Skeletal muscle tissue (tissue), 4 donors: Measurements from ENCODE around the gene ZMYM4. TPM values are rescaled to one million over a fixed set of nuclear protein-coding genes. Genes with fewer than 3 reads are reported as not detected.

ENCODE experiments used
- H3K27ac ChIP-seq: one replicate; pipeline ENCODE4 v1.7.0; 2013; ENCODE audit warnings: mild to moderate bottlenecking, low read depth, low read length, inconsistent platforms
- H3K27me3 ChIP-seq, 3 donors: one replicate each; pipeline ENCODE4 v1.7.0; 2013; ENCODE audit warnings: low read length in 3 of 3; ENCODE audit not compliant: control insufficient read depth in 3 of 3, insufficient read depth in 3 of 3
- H3K36me3 ChIP-seq, 3 donors: one replicate each; pipeline ENCODE4 v1.7.0; 2013; ENCODE audit warnings: low read length in 3 of 3; ENCODE audit not compliant: control insufficient read depth in 3 of 3, insufficient read depth in 3 of 3
- H3K4me1 ChIP-seq, 3 donors: one replicate each; pipeline ENCODE4 v1.7.0; 2013; ENCODE audit warnings: low read length in 3 of 3, mild to moderate bottlenecking in 3 of 3; ENCODE audit not compliant: control insufficient read depth in 3 of 3, insufficient read depth in 3 of 3
- H3K4me3 ChIP-seq, 3 donors: one replicate each; pipeline ENCODE4 v1.7.0; 2013; ENCODE audit warnings: low read length in 3 of 3
- H3K9ac ChIP-seq, 3 donors: one replicate each; pipeline ENCODE4 v1.7.0; 2013; ENCODE audit warnings: low read length in 3 of 3, mild to moderate bottlenecking in 3 of 3, moderate library complexity in 2 of 3, low read depth in 1 of 3
- H3K9me3 ChIP-seq, 3 donors: one replicate each; pipeline ENCODE4 v1.7.0; 2013; ENCODE audit warnings: low read length in 3 of 3; ENCODE audit not compliant: control insufficient read depth in 3 of 3
- total RNA-seq: library from RNA; depleted of rRNA; stranded (reverse); fragments of >200 nt; gene quantifications from one replicate; pipeline ENCODE4 v1.2.3, GENCODE V29; 2014
- donor health status: Osteomylitis.

The ZMYM4 gene
- total RNA-seq, 1 donor from 2014 or later, result 53.2 TPM

DNA sequence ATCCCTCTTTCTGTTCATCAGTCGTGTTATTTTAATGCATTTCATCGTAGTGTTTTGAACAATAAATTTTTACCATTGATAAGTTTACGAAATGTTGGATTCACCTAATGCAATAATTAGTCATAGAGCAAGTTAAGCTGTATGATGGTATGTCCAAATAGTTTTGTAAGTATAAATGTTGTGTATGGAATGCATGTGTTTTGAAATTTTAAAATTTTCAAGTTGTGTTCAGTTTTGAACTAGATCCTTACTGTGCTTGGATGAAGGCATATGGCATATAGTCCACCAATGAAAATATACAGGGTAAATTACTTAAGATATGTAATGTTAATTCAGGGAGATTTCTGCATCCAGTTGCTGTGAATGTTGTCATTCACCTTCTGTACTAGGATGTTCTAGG lies 2.3 kb downstream of the ZMYM4 start:
- Histone ChIP-seq H3K36me3 (no peaks in the 10 kb centered on the region), H3K27ac (no peak overlapping the region), H3K4me1 (peaks cover 1 to 7% (median 6%) of the 10 kb centered on the region in 3 donors), H3K4me3 (no peak overlapping the region), H3K9ac (no peak overlapping the region), H3K9me3 (no peaks in the 10 kb centered on the region), H3K27me3 (no peaks in the 10 kb centered on the region)

DNA sequence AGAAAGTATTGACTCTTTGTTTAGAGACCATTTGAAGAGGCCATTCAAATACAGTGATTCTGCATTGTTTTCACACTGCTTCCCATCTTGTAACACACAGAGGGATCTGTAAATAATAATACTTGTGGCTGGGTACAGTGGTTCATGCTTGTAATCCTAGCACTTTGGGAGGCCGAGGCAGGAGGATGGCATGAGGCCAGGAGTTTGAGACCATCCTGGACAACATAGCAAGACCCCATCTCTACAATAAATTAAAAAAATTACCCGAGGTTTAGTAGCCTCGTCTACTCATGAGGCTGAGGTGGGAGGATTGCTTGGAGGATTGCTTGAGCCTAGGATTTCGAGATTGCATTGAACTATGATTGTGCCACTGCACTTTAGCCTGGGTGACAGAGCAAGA lies 5.7 kb downstream of the ZMYM4 start:
- Histone ChIP-seq H3K36me3 (no peaks in the 10 kb centered on the region), H3K27ac (no peak overlapping the region), H3K9me3 (no peaks in the 10 kb centered on the region), H3K9ac (no peak overlapping the region), H3K27me3 (no peaks in the 10 kb centered on the region), H3K4me3 (no peak overlapping the region), H3K4me1 (peaks cover 2 to 7% (median 6%) of the 10 kb centered on the region in 3 donors)

GRCh38 chr1:35278886-35279554 lies 10.5 kb downstream of the ZMYM4 start:
- peaks cover 0 to 5% (median 0%) of the 10 kb centered on the region in 3 donors for H3K36me3 ChIP-seq
- no peaks in the 10 kb centered on the region for H3K27me3 ChIP-seq
- H3K27ac ChIP-seq, result no peak overlapping the region
- H3K4me1 ChIP-seq, result peaks cover 0 to 2% (median 0%) of the 10 kb centered on the region in 3 donors
- H3K9ac ChIP-seq, result no peak overlapping the region
- no peak overlapping the region for H3K4me3 ChIP-seq
- H3K9me3 ChIP-seq, result no peaks in the 10 kb centered on the region

DNA sequence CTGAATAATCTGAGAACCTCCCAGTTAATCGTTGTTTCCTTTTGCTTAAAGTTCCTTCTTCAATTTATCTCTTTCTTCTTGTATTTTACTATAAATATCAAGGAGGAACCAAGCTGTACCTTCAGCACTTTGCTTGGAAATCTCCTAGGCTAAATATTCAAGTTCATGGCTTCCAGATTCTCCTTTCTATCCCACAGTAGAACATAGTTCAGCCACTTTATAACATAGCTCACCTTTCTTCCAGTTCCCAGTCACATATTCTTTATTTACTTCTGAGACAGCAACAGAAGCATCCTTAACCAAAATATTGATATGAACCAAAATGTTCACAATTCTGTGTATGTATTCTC lies 11.0 kb downstream of the ZMYM4 start:
- Histone ChIP-seq H3K4me1 (peaks cover 0 to 2% (median 0%) of the 10 kb centered on the region in 3 donors), H3K27ac (no peak overlapping the region), H3K9me3 (no peaks in the 10 kb centered on the region), H3K27me3 (no peaks in the 10 kb centered on the region), H3K9ac (no peak overlapping the region), H3K4me3 (no peak overlapping the region), H3K36me3 (peaks cover 0 to 6% (median 0%) of the 10 kb centered on the region in 3 donors)

DNA sequence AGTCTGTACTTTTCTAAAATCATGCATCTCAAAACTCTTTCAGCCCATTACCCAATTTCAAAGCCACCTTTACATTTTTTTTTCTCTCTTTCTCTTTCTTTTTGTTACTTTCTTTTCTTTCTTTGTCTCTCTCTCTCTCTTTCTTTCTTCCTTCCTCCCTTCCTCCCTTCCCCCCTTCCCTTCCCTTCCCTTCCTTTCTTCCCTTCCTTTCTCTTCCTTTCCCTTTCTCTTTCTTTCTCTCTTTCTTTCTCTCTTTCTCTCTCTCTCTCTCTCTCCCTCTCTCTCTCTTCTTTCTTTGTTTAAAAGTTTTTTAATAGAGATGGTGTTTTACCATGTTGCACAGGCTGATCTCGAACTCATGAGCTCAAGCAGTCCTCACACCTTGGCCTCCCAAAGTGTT lies 11.5 kb downstream of the ZMYM4 start:
- H3K36me3 ChIP-seq, result peaks cover 0 to 10% (median 2%) of the 10 kb centered on the region in 3 donors

GRCh38 chr1:35281565-35281964 lies 13.1 kb downstream of the ZMYM4 start:
- Histone ChIP-seq H3K27me3 (no peaks in the 10 kb centered on the region), H3K27ac (no peak overlapping the region), H3K4me3 (no peak overlapping the region), H3K36me3 (peaks cover 0 to 10% (median 2%) of the 10 kb centered on the region in 3 donors), H3K9ac (no peak overlapping the region), H3K4me1 (no peaks in the 10 kb centered on the region), H3K9me3 (no peaks in the 10 kb centered on the region)

More for the DNA sequence above, 11.5 kb downstream of the ZMYM4 start:
- H3K9ac ChIP-seq, result no peak overlapping the region
- H3K27me3 ChIP-seq, result no peaks in the 10 kb centered on the region
- H3K4me3 ChIP-seq, result no peak overlapping the region
- H3K4me1 ChIP-seq, result peaks cover 0 to 2% (median 0%) of the 10 kb centered on the region in 3 donors
- no peak overlapping the region for H3K27ac ChIP-seq
- no peaks in the 10 kb centered on the region for H3K9me3 ChIP-seq

DNA sequence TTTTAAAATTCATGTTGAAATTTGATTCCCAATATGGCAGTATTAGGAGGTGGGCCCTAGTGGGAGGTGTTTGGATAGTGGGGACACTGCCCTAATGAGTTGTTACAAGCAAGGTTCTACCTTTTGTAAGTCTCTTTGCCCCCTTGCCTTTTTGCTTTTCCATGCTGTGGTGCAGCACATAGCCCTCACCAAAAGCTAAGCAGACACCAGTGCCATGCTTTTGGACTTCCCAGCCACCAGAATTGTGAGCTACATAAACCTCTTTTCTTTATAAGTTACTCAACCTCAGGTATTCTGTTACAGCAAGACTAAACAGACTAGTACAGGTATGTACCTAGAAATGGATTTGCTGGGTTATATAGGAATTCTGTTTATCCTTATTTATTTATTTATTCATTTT lies 13.7 kb downstream of the ZMYM4 start:
- H3K9ac ChIP-seq, result no peak overlapping the region
- peaks cover 0 to 10% (median 2%) of the 10 kb centered on the region in 3 donors for H3K36me3 ChIP-seq
- H3K27ac ChIP-seq, result no peak overlapping the region
- H3K4me3 ChIP-seq, result no peak overlapping the region
- H3K9me3 ChIP-seq, result no peaks in the 10 kb centered on the region
- H3K27me3 ChIP-seq, result no peaks in the 10 kb centered on the region
- H3K4me1 ChIP-seq, result no peaks in the 10 kb centered on the region

DNA sequence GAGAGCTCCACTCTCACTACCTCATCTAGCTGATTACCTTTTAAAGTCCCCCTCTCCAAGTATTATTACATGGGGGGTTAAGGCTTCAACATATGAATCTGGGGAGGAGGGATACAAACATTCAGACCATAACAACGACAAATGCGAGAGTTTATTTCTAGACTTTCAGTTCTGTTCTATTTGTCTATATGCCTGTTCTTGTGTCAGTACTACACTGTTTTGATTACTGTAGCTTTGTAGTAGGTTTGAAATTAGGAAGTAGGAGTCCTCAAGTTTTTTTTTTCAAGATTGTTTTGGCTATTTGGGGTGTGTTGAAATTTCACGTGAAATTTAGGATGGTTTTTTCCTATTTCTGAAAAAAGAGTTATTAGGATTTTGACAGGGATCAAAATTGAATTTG lies 16.3 kb downstream of the ZMYM4 start:
- peaks cover 0 to 10% (median 2%) of the 10 kb centered on the region in 3 donors for H3K36me3 ChIP-seq
- no peaks in the 10 kb centered on the region for H3K4me1 ChIP-seq
- H3K9me3 ChIP-seq, result no peaks in the 10 kb centered on the region
- no peak overlapping the region for H3K4me3 ChIP-seq
- no peak overlapping the region for H3K27ac ChIP-seq
- H3K9ac ChIP-seq, result no peak overlapping the region
- H3K27me3 ChIP-seq, result no peaks in the 10 kb centered on the region

DNA sequence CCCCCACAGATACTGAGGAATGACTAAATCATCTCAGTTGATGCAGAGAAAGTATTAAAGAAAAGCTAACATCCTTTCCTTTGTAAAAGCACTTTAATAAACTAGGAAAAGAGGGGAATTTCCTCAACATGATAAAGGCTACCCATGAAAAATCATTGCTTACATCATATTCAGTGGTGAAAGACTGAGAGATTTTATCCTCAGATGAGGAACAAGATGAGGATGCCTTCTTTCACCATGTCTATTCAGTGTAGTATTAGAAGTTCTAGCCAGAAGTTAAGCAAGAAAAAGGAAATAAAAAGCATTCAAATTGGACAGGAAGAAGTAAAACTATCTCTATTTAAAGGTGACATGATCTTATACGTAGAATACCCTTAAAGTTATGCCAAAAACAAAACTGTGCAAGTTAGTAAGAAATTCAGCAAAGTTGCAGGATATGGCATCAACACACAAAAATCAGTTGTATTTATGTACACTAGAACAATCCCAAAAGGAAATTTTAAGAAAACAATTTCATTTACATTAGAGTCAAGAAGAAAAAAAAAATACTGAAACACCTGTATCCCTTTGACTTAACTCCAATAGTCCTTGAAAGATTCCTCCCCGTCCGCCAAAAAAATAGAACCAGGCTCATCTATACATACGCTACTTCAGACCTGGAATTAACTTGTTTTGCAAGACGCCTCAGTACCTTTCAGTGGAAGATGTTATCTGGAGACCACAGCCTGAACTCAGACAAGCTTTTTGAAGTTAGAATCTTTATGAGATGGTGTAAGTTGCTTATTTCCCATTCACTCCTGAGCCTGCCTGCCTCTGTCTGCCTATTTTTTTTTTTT lies 17.5 kb downstream of the ZMYM4 start:
- H3K9ac ChIP-seq, result no peak overlapping the region
- H3K4me1 ChIP-seq, result no peaks in the 10 kb centered on the region
- no peak overlapping the region for H3K27ac ChIP-seq
- H3K36me3 ChIP-seq, result peaks cover 0 to 10% (median 2%) of the 10 kb centered on the region in 3 donors
- no peak overlapping the region for H3K4me3 ChIP-seq
- no peaks in the 10 kb centered on the region for H3K9me3 ChIP-seq
- H3K27me3 ChIP-seq, result no peaks in the 10 kb centered on the region
